Measurements from ENCODE around the gene FNDC3B. TPM values are rescaled to one million over a fixed set of nuclear protein-coding genes. Genes with fewer than 3 reads are reported as not detected.

Gene FNDC3B
- total RNA-seq, 1 donor from 2014 or later: 71.3 TPM

GRCh38 chr3:172277151-172277652 is 237.8 kb downstream of the FNDC3B start:
- Histone ChIP-seq H3K4me3 (ENCODE audit: low read depth, low read length) (no peak overlapping the region), H3K27me3 (ENCODE audit: control insufficient read depth, insufficient read depth, low read length) (no peaks in the 10 kb centered on the region), H3K36me3 (ENCODE audit: control insufficient read depth, insufficient read depth, low read length) (peaks cover 1% of the 10 kb centered on the region)
- TF ChIP-seq CTCF (IDR thresholded peaks at IDR 0.05; ENCODE audit: insufficient read depth, low read length, poor library complexity, severe bottlenecking): no peak
- no peak for DNase-seq (ENCODE audit: low read depth)

- no peaks in the 10 kb centered on the region for H3K27me3 ChIP-seq (ENCODE audit: control insufficient read depth, insufficient read depth, low read length)
- no peak overlapping the region for H3K4me3 ChIP-seq (ENCODE audit: low read depth, low read length)
- no peak for DNase-seq (ENCODE audit: low read depth)
- TF ChIP-seq CTCF (IDR thresholded peaks at IDR 0.05; ENCODE audit: insufficient read depth, low read length, poor library complexity, severe bottlenecking): no peak
- peaks cover 1% of the 10 kb centered on the region for H3K36me3 ChIP-seq (ENCODE audit: control insufficient read depth, insufficient read depth, low read length)
Observed at GRCh38 chr3:172279191-172279640, 239.8 kb downstream of the FNDC3B start.

GRCh38 chr3:172279974-172280373 is 240.6 kb downstream of the FNDC3B start:
- Histone ChIP-seq H3K36me3 (ENCODE audit: control insufficient read depth, insufficient read depth, low read length) (no peaks in the 10 kb centered on the region), H3K27me3 (ENCODE audit: control insufficient read depth, insufficient read depth, low read length) (no peaks in the 10 kb centered on the region), H3K4me3 (ENCODE audit: low read depth, low read length) (no peak overlapping the region)
- TF ChIP-seq CTCF (IDR thresholded peaks at IDR 0.05; ENCODE audit: insufficient read depth, low read length, poor library complexity, severe bottlenecking): no peak
- no peak for DNase-seq (ENCODE audit: low read depth)

GRCh38 chr3:172280406-172281051 is 241.2 kb downstream of the FNDC3B start:
- TF ChIP-seq CTCF (IDR thresholded peaks at IDR 0.05; ENCODE audit: insufficient read depth, low read length, poor library complexity, severe bottlenecking): no peak
- H3K27me3 ChIP-seq (ENCODE audit: control insufficient read depth, insufficient read depth, low read length): no peaks in the 10 kb centered on the region
- no peaks in the 10 kb centered on the region for H3K36me3 ChIP-seq (ENCODE audit: control insufficient read depth, insufficient read depth, low read length)
- DNase-seq (ENCODE audit: low read depth): no peak
- no peak overlapping the region for H3K4me3 ChIP-seq (ENCODE audit: low read depth, low read length)

GRCh38 chr3:172281884-172282283 is 242.5 kb downstream of the FNDC3B start:
- no peak for DNase-seq (ENCODE audit: low read depth)
- peaks cover under 1% of the 10 kb centered on the region for H3K36me3 ChIP-seq (ENCODE audit: control insufficient read depth, insufficient read depth, low read length)

More at GRCh38 chr3:172281884-172282283, 242.5 kb downstream of the FNDC3B start:
- Histone ChIP-seq H3K27me3 (ENCODE audit: control insufficient read depth, insufficient read depth, low read length) (no peaks in the 10 kb centered on the region), H3K4me3 (ENCODE audit: low read depth, low read length) (no peak overlapping the region)
- no peak for TF ChIP-seq CTCF (IDR thresholded peaks at IDR 0.05; ENCODE audit: insufficient read depth, low read length, poor library complexity, severe bottlenecking)

Measured in kidney epithelial cell (primary cell).